ENCODE results near the gene KIF26B. TPM values are rescaled to one million over a fixed set of nuclear protein-coding genes. Genes with fewer than 3 reads are reported as not detected.

The KIF26B gene
- total and polyA plus RNA-seq, 10 of the 15 experiments (the other 5 are each of a cell fraction or from before 2014, with no cell fraction given) = 0.35 to 11.6 (median 2.2) TPM

GRCh38 chr1:245577191-245578157 is 422.7 kb downstream of the KIF26B start:
- Histone ChIP-seq H4K20me1 (ENCODE audit: control insufficient read depth, insufficient read depth) (no peaks in the 10 kb centered on the region), H2AFZ (ENCODE audit: control insufficient read depth, low read depth, low read length) (no peak overlapping the region), H3K9me3 (replicated peaks; ENCODE audit: control insufficient read depth, insufficient read depth, low read length) (no peaks in the 10 kb centered on the region), H3K9ac (ENCODE audit: control insufficient read depth, insufficient read depth, low read length) (no peak overlapping the region), H3K27me3 (replicated peaks in 1 of 2; ENCODE audit: control insufficient read depth in 2 of 2, insufficient read depth in 2 of 2, low read length in 1 of 2) (peaks cover 0 to 3% of the 10 kb centered on the region in 2 experiments; a peak in 2 of 4 replicates), H3K79me2 (ENCODE audit: control insufficient read depth, insufficient read depth, low read length) (no peaks in the 10 kb centered on the region), H3K36me3 (ENCODE audit: control insufficient read depth in 2 of 2, insufficient read depth in 2 of 2, low read length in 1 of 2) (no peaks in the 10 kb centered on the region), H3K4me2 (ENCODE audit: control insufficient read depth, insufficient read depth) (no peak overlapping the region), H3K4me1 (ENCODE audit: control insufficient read depth, insufficient read depth, low read length) (no peaks in the 10 kb centered on the region), H3K27ac (ENCODE audit: control insufficient read depth, insufficient read depth) (no peak overlapping the region), H3K4me3 (no peak overlapping the region)
- no TSS peak for BruUV-seq (replicated peaks)
- WGBS (ENCODE audit: insufficient coverage, insufficient replicate concordance, low lambda C conversion rate, missing lambda C conversion rate) = 63% methylated on average over 34 of the region's 34 CpGs
- TF ChIP-seq SREBF2 (IDR thresholded peaks at IDR 0.05; ENCODE audit: low read length) (no peak), PKNOX1 (IDR thresholded peaks at IDR 0.05) (no peak), BCLAF1 (IDR thresholded peaks at IDR 0.05) (no peak), YY1 (IDR thresholded peaks at IDR 0.05; ENCODE audit: low read depth, low read length) (no peak), ESRRA (IDR thresholded peaks at IDR 0.05; ENCODE audit: low read length) (no peak), RELB (IDR thresholded peaks at IDR 0.05; ENCODE audit: low read depth) (no peak)
- ChIA-PET CTCF (interaction anchor here (0.6 kb wide), 2 partner anchors 137 to 220 kb away, joined by 3 read pairs; no protein-coding TSS in a partner anchor), POLR2A (no interaction called here), RAD21 (ENCODE audit: unreplicated experiment) (no interaction called here), SMC1A (ENCODE audit: uncharacterized antibody, unreplicated experiment) (interaction anchor here (0.6 to 1.3 kb wide), 4 partner anchors 8 to 1034 kb away, joined by 3 to 4 read pairs (median 3); no protein-coding TSS in a partner anchor)
- DNase-seq (ENCODE audit: low read depth, low spot score) (no peak), FAIRE-seq (no peak), ATAC-seq (no peak)
- intact Hi-C loops (cut with micrococcal nuclease; ENCODE audit: unreplicated experiment) (no loop called here), in situ Hi-C loops (cut with MboI) (no loop called here)
